Esophagus (tissue), 2 donors: ENCODE results near the gene GPLD1. TPM values are rescaled to one million over a fixed set of nuclear protein-coding genes. Genes with fewer than 3 reads are reported as not detected.

Experiments
- H3K27ac ChIP-seq, 2 donors: one replicate each; pipeline ENCODE4 v1.5.1; 2013; ENCODE audit warnings: low read depth in 2 of 2, mild to moderate bottlenecking in 2 of 2, inconsistent platforms in 1 of 2, low read length in 1 of 2, moderate library complexity in 1 of 2
- H3K27me3 ChIP-seq, 2 donors: one replicate each; pipeline ENCODE4 v1.6.1; 2013; ENCODE audit warnings: low read length in 2 of 2, control low read depth in 1 of 2, mild to moderate bottlenecking in 1 of 2; ENCODE audit not compliant: insufficient read depth in 2 of 2, control insufficient read depth in 1 of 2
- H3K36me3 ChIP-seq, 2 donors: one replicate each; pipeline ENCODE4 v1.6.1; 2013; ENCODE audit warnings: low read length in 1 of 2; ENCODE audit not compliant: control insufficient read depth in 2 of 2, insufficient read depth in 2 of 2
- H3K4me1 ChIP-seq, 2 donors: one replicate each; pipeline ENCODE4 v1.6.1; 2013; ENCODE audit warnings: low read length in 1 of 2; ENCODE audit not compliant: control insufficient read depth in 2 of 2, insufficient read depth in 2 of 2
- H3K4me3 ChIP-seq, 2 donors: one replicate each; pipeline ENCODE4 v1.5.1; 2013; ENCODE audit warnings: low read length in 2 of 2, mild to moderate bottlenecking in 2 of 2, low read depth in 1 of 2, moderate library complexity in 1 of 2
- H3K9me3 ChIP-seq, 2 donors: one replicate each; pipeline ENCODE4 v1.6.1; 2013; ENCODE audit warnings: mild to moderate bottlenecking in 2 of 2, low read depth in 1 of 2, low read length in 1 of 2, moderate library complexity in 1 of 2; ENCODE audit not compliant: control insufficient read depth in 2 of 2, insufficient read depth in 1 of 2
- WGBS, 2 donors: extraction: QIAGEN DNeasy Blood & Tissue Kit; methylation state at CpG; one replicate each; pipeline ENCODE4 v1.1.7; 2013; 5-methylcytosine and 5-hydroxymethylcytosine counted together
- polyA plus RNA-seq, 2 donors: library from polyadenylated mRNA; stranded (reverse); fragments of 200-250 nt; gene quantifications; one replicate each; pipeline ENCODE4 v1.2.3, GENCODE V29; 2013
- donor health status: healthy with polysubstance abuse.
- donor health status: Bipolar disorder and iron deficiency.

Gene GPLD1
- polyA plus RNA-seq, 2 donors: 0.16 to 0.29 TPM

DNA sequence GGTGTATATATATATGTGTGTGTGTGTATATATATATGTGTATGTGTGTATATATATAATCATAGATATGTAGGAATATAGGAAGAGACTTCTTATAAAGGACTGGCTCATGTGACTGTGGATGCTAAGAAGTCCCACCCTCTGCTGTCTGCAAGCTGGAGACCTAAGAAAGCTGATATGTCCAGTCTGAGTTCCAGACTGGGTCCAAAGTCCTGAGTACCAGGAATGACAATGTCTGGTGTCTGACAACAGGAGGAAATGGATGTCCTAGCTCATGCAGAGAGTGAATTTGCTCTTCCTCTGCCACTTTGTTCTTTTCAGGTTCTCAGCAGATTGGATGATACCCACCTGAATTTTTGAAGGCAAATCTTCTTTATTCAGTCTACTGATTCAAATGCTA lies 12.5 kb upstream of the GPLD1 start:
- no peaks in the 10 kb centered on the region for H3K36me3 ChIP-seq
- H3K27ac ChIP-seq: no peak overlapping the region
- no peaks in the 10 kb centered on the region for H3K27me3 ChIP-seq
- no peaks in the 10 kb centered on the region for H3K4me1 ChIP-seq
- no peaks in the 10 kb centered on the region for H3K9me3 ChIP-seq
- H3K4me3 ChIP-seq: no peak overlapping the region

DNA sequence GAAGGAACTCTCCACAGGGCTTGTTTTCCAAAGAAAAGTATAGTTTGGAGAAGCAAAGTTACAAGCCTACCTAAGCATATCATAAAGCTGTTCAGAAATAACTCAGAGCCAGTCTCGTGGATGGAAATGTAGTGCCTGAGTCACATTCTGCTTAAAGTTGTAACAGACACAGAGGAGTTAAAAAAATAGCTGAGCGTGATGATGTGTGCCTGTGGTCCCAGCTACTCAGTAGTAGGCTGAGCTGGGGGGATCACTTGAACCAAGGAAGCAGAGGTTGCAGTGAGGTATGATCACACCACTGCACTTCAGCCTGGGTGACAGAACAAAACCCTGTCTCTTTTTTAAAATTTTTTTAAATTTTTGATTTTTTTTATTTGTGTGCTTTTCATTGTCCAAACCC lies 12.0 kb upstream of the GPLD1 start:
- Histone ChIP-seq H3K27me3 (no peaks in the 10 kb centered on the region), H3K27ac (no peak overlapping the region), H3K9me3 (no peaks in the 10 kb centered on the region), H3K36me3 (no peaks in the 10 kb centered on the region), H3K4me3 (no peak overlapping the region), H3K4me1 (no peaks in the 10 kb centered on the region)
- WGBS, 2 donors: 80 to 82% methylated on average over 2 of the region's 2 CpGs

DNA sequence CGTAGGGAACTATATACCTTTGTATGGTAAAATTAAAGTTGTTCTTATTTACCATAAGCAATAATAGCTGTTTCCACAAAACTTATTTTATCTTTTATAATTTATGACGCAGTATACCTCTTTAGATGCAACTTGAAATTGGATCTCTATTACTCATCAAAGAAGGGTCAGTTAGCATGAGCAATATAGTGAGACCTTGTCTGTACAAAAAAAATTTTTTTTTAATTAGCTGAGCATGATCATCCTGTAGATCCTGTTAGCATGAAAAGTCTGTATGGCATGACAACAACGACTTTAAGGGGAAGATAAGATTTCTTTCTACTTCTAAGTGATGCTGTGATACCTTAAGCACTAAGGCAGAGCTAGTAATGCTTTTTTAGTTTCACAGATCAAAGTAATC lies 11.3 kb upstream of the GPLD1 start:
- 83 to 84% methylated on average over 3 of the region's 3 CpGs for WGBS, 2 donors
- H3K27me3 ChIP-seq: no peaks in the 10 kb centered on the region

DNA sequence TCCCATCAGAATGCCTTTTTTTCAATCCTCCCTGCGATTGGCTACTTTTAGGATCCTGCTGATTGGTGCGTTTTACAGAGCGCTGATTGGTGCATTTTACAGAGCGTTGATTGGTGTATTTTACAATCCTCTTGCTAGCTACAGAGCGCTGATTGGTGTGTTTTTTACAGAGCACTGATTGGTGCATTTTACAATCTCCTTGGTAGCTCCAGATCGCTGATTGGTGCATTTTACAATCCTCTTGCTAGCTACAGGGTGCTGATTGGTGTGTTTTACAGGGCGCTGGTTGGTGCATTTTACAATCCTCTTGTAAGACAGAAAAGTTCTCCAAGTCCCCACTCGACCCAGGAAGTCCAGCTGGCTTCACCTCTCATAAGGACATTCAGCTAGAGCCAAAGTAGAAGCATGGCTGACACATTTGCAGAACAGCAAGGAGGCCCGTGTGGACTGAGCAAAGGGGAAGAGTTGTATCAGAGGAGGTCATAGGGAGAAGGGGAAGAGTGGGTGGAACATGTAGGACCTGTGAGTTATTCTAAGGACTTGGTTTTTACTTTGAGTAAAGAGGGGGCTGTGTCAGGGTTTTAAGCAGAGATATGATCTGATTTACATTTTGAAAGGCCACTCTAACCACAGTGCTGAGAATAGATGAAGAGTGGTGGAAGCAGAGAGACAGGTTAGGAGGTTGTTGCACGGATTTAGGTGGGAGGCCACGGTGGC lies 8.0 kb upstream of the GPLD1 start:
- no peaks in the 10 kb centered on the region for H3K9me3 ChIP-seq
- no peak overlapping the region for H3K27ac ChIP-seq
- no peaks in the 10 kb centered on the region for H3K27me3 ChIP-seq
- H3K4me1 ChIP-seq: peaks cover 0 to 5% of the 10 kb centered on the region in 2 donors
- WGBS, 2 donors: 91% methylated on average over 11 of the region's 11 CpGs
- no peaks in the 10 kb centered on the region for H3K36me3 ChIP-seq
- H3K4me3 ChIP-seq: no peak overlapping the region

More for the DNA sequence above, 11.3 kb upstream of the GPLD1 start:
- Histone ChIP-seq H3K4me3 (no peak overlapping the region), H3K4me1 (no peaks in the 10 kb centered on the region), H3K9me3 (no peaks in the 10 kb centered on the region), H3K36me3 (no peaks in the 10 kb centered on the region), H3K27ac (no peak overlapping the region)

DNA sequence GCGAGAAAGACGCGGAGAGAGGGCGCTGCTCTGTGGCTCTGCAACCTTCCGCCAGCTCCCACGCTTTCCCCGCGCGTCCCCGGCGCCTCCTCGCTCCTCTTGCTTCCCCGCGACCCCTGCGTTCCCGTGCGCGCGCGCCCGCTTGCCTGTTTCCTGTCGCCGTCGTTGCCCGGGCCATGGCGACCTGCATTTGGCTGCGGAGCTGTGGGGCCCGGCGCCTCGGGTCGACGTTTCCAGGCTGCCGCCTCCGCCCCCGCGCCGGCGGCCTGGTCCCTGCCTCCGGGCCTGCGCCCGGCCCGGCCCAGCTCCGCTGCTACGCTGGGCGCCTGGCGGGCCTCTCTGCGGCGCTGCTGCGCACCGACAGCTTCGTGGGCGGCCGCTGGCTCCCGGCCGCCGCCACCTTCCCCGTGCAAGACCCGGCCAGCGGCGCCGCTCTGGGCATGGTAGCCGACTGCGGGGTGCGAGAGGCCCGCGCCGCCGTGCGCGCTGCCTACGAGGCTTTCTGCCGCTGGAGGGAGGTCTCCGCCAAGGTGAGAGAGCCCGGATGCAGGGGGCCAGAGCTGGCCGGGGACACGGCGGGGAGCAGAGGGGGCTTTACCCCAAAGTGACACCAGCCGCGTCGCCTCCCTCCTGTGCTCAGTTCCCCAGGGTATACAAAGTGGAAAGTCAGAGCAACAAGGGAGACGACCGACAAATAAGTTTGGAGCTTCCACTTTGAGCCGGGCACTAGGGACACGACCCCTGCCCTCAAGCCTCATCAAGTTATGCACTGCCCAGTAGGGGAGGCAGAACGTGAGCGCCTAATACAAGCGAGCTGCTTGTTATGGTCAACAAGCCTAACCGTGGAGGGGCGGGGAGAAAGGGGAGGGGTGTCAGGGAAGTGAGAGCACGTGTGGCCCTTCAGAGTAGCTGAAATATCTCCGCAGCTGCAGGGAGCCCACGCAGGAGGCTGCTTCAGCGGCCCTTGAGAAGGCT lies 5.7 kb upstream of the GPLD1 start, which contains the start of gene ALDH5A1:
Gene ALDH5A1, plus strand, starts transcription at position 149 of the 975 bp plus-strand sequence. Its CDS starts 28 bp downstream, at position 177.
- 0 to 1% methylated on average over 85 to 93 of the region's 93 CpGs for WGBS, 2 donors
- Histone ChIP-seq H3K4me3 (peak within 1 kb of the TSS; percentile 69 to 79), H3K4me1 (peaks cover 0 to 5% of the 10 kb centered on the region in 2 donors), H3K27ac (peak within 1 kb of the TSS; percentile 70 to 74), H3K9me3 (no peaks in the 10 kb centered on the region), H3K36me3 (no peaks in the 10 kb centered on the region), H3K27me3 (no peaks in the 10 kb centered on the region)

DNA sequence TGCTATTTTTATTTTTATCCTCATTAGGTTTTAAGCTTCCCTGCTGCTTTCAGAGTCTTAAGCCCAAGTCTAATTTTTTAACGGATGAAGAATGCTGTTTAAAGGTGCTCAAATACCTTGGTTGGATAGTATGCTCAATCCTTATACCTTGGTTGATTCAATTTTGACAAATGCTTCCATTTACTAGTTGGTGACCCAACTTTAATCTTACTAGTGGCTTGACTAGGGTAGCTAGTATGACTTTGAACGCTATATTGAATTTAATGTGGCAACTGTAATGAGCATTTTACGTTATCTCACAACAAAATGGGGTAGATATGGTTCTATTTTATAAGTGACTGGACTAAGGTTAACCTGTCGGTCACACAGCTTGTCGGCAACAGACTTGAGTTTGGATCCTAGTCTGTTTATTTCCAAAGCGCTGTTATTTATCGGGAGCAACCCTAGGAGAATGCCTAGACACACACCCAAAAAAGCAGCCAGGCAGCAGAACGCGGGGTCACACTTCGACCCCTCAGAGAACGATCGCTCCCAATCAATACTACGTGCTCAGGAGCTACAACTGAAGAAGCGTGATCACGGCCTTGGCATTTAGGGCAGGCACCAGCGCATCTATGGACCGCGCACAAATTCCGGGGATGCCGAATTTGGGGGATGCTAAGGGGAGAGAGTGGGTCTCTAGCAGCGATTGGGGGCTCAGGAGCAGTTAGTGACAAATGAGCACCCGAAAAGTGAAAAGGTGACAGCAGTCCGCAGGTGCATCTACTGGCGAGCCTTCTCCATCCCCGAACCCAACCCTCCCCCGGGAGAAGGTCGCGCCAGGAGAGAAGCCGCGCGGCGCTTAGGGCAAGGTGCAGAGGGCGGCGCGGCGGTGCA lies 4.8 kb upstream of the GPLD1 start:
- Histone ChIP-seq H3K4me3 (peak overlapping the region; percentile 69 to 79), H3K27me3 (no peaks in the 10 kb centered on the region), H3K9me3 (no peaks in the 10 kb centered on the region), H3K36me3 (no peaks in the 10 kb centered on the region), H3K27ac (peak overlapping the region; percentile 70 to 74), H3K4me1 (peaks cover 0 to 5% of the 10 kb centered on the region in 2 donors)
- WGBS, 2 donors: 13 to 15% methylated on average over 36 of the region's 36 CpGs

DNA sequence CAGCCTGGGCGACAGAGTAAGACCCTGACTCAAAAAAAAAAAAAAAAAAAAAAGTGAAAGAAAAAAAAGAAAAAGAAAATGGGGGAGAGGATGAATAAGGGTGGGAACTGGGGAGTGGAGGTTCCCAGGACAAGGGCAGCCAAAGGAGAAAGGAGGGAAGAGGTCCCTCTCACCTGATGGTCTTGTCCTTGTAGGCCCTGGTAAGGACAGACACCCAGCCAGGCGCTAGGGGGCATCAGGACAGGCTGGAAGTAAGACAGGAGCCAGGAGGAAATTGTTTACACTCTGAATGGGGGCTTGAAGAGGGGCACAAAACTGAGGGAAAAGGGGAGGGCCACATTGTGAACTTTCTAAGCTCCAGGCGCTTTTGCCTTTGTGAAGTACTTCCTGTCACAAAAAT lies 3.1 kb upstream of the GPLD1 start:
- Histone ChIP-seq H3K27me3 (no peaks in the 10 kb centered on the region), H3K4me3 (no peak overlapping the region), H3K9me3 (no peaks in the 10 kb centered on the region), H3K36me3 (peaks cover 0 to 3% of the 10 kb centered on the region in 2 donors), H3K27ac (no peak overlapping the region), H3K4me1 (peaks cover 0 to 5% of the 10 kb centered on the region in 2 donors)
- 81 to 83% methylated on average over 3 of the region's 3 CpGs for WGBS, 2 donors

DNA sequence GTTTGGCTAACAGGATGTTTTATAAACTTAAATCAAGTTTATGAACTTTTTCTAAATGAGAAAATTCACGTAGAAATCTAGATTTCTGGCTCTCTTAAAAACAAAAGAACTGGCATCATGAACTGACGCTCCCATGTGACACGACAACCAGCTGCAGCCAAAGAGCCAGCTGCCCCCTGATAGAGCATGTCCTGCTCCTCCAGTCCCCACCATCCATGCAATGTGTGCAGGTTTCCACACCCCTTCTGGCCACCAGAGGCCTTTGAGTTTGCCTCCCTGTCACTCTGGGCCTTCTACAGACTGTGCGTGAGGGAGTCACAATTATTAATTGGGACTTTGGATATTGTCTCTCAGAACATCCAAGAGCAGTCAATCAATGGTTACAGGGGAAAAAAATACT lies 1.6 kb upstream of the GPLD1 start:
- H3K36me3 ChIP-seq: peaks cover 0 to 3% of the 10 kb centered on the region in 2 donors
- WGBS, 2 donors: 95 to 96% methylated on average over 4 of the region's 4 CpGs
- H3K27ac ChIP-seq: no peak overlapping the region
- no peaks in the 10 kb centered on the region for H3K27me3 ChIP-seq
- H3K4me1 ChIP-seq: peaks cover 0 to 5% of the 10 kb centered on the region in 2 donors
- no peaks in the 10 kb centered on the region for H3K9me3 ChIP-seq
- H3K4me3 ChIP-seq: no peak overlapping the region

DNA sequence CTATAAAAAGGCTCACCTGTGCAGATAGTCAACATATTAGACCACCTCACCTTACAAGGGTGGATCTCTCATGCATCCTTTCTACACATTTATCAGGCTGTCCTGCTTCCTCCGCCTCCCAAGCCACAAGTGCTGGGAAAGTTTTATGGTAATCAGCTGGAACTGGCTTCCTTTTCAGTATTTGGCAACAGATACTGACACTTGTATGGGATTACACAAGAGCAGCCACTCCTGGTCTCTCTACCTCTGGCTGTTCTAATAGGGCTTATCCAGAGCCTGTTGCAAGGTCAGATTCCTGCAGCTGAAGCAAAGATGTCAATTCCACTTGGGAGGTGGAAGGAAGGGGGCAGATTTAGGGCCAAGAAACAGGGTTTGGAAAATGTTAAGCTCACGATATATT lies 503 bp upstream of the GPLD1 start:
- peaks cover 0 to 2% of the 10 kb centered on the region in 2 donors for H3K4me1 ChIP-seq
- 71 to 73% methylated on average over 2 of the region's 2 CpGs for WGBS, 2 donors
- no peak overlapping the region for H3K4me3 ChIP-seq

More for the DNA sequence above, 503 bp upstream of the GPLD1 start:
- no peak overlapping the region for H3K27ac ChIP-seq
- peaks cover 0 to 3% of the 10 kb centered on the region in 2 donors for H3K36me3 ChIP-seq
- H3K27me3 ChIP-seq: no peaks in the 10 kb centered on the region
- no peaks in the 10 kb centered on the region for H3K9me3 ChIP-seq
